Common myeloid progenitor, CD34-positive (primary cell): ENCODE data around the gene PIP5K1B.

Source experiments
- CTCF ChIA-PET: fragments of 350-600 bp; sonication (Branson Sonifier 250); formaldehyde crosslinking; loops from one replicate; lab custom pipeline; 2021; ENCODE audit warnings: antibody characterized with exemption; lab: Charles Lee
- POLR2A ChIA-PET: fragments of 350-600 bp; sonication (Branson Sonifier 250); formaldehyde crosslinking; loops from one replicate; lab custom pipeline; 2021; ENCODE audit warnings: antibody characterized with exemption; lab: Charles Lee
- DNase-seq, 3 donors: peaks; one replicate each; pipeline versions ENCODE4 v3.0.0 to v3.0.0-alpha.2; 2013
- H3K27ac ChIP-seq, 2 experiments: 1 replicate in 1 of 2; 2 replicates in 1 of 2; pipeline ENCODE4 v1.7.0; 2013; ENCODE audit warnings: inconsistent platforms in 2 of 2, low read length in 2 of 2, mild to moderate bottlenecking in 2 of 2, low read depth in 1 of 2, moderate library complexity in 1 of 2; ENCODE audit not compliant: severe bottlenecking in 2 of 2, insufficient read depth in 1 of 2, poor library complexity in 1 of 2
- H3K27me3 ChIP-seq, 5 experiments: replicated peaks in 2 of 5; 1 replicate in 3 of 5; 2 replicates in 2 of 5; pipeline versions ENCODE4 v1.6.1 to v1.7.0; 2013; ENCODE audit warnings: low read length in 4 of 5, mild to moderate bottlenecking in 2 of 5, moderate library complexity in 2 of 5, inconsistent platforms in 1 of 5; ENCODE audit not compliant: insufficient read depth in 5 of 5, control insufficient read depth in 4 of 5
- H3K36me3 ChIP-seq, 4 experiments: 1 replicate in 2 of 4; 2 replicates in 2 of 4; pipeline versions ENCODE4 v1.6.1 to v1.7.0; 2013; ENCODE audit warnings: low read length in 3 of 4, control low read depth in 1 of 4, mild to moderate bottlenecking in 1 of 4; ENCODE audit not compliant: control insufficient read depth in 4 of 4, insufficient read depth in 4 of 4
- H3K4me1 ChIP-seq, 4 experiments: 1 replicate in 3 of 4; 2 replicates in 1 of 4; pipeline versions ENCODE4 v1.6.1 to v1.7.1; 2013; ENCODE audit warnings: low read length in 3 of 4, mild to moderate bottlenecking in 3 of 4, control low read depth in 1 of 4, inconsistent platforms in 1 of 4, moderate library complexity in 1 of 4; ENCODE audit not compliant: control insufficient read depth in 4 of 4, insufficient read depth in 4 of 4; ENCODE audit errors: control extremely low read depth in 1 of 4
- H3K4me3 ChIP-seq, 7 experiments: 1 replicate in 4 of 7; 2 replicates in 3 of 7; pipeline versions ENCODE4 v1.5.1 to v1.7.0; 2013; ENCODE audit warnings: mild to moderate bottlenecking in 7 of 7, low read length in 6 of 7, moderate library complexity in 6 of 7, inconsistent platforms in 2 of 7, low read depth in 2 of 7, control low read depth in 1 of 7; ENCODE audit not compliant: insufficient read depth in 4 of 7, control insufficient read depth in 1 of 7; ENCODE audit errors: extremely low read depth in 1 of 7
- H3K9me3 ChIP-seq, 5 experiments: 1 replicate in 4 of 5; 2 replicates in 1 of 5; pipeline versions ENCODE4 v1.6.1 to v1.7.1; 2013; ENCODE audit warnings: low read length in 4 of 5, mild to moderate bottlenecking in 2 of 5, inconsistent platforms in 1 of 5, low read depth in 1 of 5, moderate library complexity in 1 of 5; ENCODE audit not compliant: control insufficient read depth in 4 of 5, insufficient read depth in 2 of 5; ENCODE audit errors: control extremely low read depth in 1 of 5
- WGBS: methylation state at CpG from one replicate; pipeline ENCODE4 v1.1.5; 2013; ENCODE audit not compliant: insufficient coverage; 5-methylcytosine and 5-hydroxymethylcytosine counted together

Gene PIP5K1B

GRCh38 chr9:68964102-68964541, 259.1 kb downstream of the PIP5K1B start:
- DNase-seq: no peak
- ChIA-PET POLR2A (interaction anchor here (1.1 kb wide), 1 partner anchor 14 kb away, joined by 3 read pairs; no protein-coding TSS in a partner anchor), CTCF (interaction anchor here (0.6 to 2.3 kb wide), 5 partner anchors 10 to 118 kb away, joined by 3 to 8 read pairs (median 5); no protein-coding TSS in a partner anchor)
- no peak overlapping the region for H3K4me3 ChIP-seq
- H3K9me3 ChIP-seq: peaks cover 0 to 2% (median 0%) of the 10 kb centered on the region in 5 experiments
- peaks cover 0 to 14% (median 0%) of the 10 kb centered on the region in 4 experiments for H3K4me1 ChIP-seq
- H3K27me3 ChIP-seq: no peaks in the 10 kb centered on the region
- no peak overlapping the region for H3K27ac ChIP-seq
- WGBS: no CpG with 5 or more reads among the region's 3 CpGs
- peaks cover 0 to 2% (median 0%) of the 10 kb centered on the region in 4 experiments for H3K36me3 ChIP-seq

GRCh38 chr9:68964765-68965164, 259.7 kb downstream of the PIP5K1B start:
- 83% methylated on average over 1 of the region's 3 CpGs for WGBS
- no peak for DNase-seq
- ChIA-PET CTCF (interaction anchor here (0.6 to 2.0 kb wide), 4 partner anchors 9 to 118 kb away, joined by 3 to 8 read pairs (median 4); no protein-coding TSS in a partner anchor), POLR2A (interaction anchor here (1.1 kb wide), 1 partner anchor 15 kb away, joined by 3 read pairs; no protein-coding TSS in a partner anchor)
- Histone ChIP-seq H3K9me3 (peaks cover 0 to under 1% (median 0%) of the 10 kb centered on the region in 5 experiments), H3K4me3 (no peak overlapping the region), H3K36me3 (peaks cover 0 to 2% (median 0%) of the 10 kb centered on the region in 4 experiments), H3K4me1 (peaks cover 0 to 14% (median 0%) of the 10 kb centered on the region in 4 experiments), H3K27me3 (no peaks in the 10 kb centered on the region), H3K27ac (no peak overlapping the region)

GRCh38 chr9:68966496-68966944, 261.5 kb downstream of the PIP5K1B start:
- H3K9me3 ChIP-seq: no peaks in the 10 kb centered on the region
- no peaks in the 10 kb centered on the region for H3K27me3 ChIP-seq
- H3K4me3 ChIP-seq: no peak overlapping the region
- DNase-seq: no peak
- peaks cover 0 to 14% (median 0%) of the 10 kb centered on the region in 4 experiments for H3K4me1 ChIP-seq
- POLR2A ChIA-PET: interaction anchor here (0.6 kb wide), 2 partner anchors 22 to 146 kb away, joined by 3 to 5 read pairs; no protein-coding TSS in a partner anchor
- H3K36me3 ChIP-seq: peaks cover 0 to 2% (median 0%) of the 10 kb centered on the region in 4 experiments
- WGBS: no CpG with 5 or more reads among the region's 1 CpG
- no peak overlapping the region for H3K27ac ChIP-seq
- CTCF ChIA-PET: interaction anchor here (1.5 to 1.9 kb wide), 4 partner anchors 9 to 185 kb away, joined by 4 to 10 read pairs (median 4); no protein-coding TSS in a partner anchor

- CTCF ChIA-PET: interaction anchor here (1.0 to 1.9 kb wide), 7 partner anchors 10 to 186 kb away, joined by 3 to 10 read pairs (median 4); no protein-coding TSS in a partner anchor
- Histone ChIP-seq H3K4me3 (no peak overlapping the region), H3K27me3 (no peaks in the 10 kb centered on the region), H3K9me3 (no peaks in the 10 kb centered on the region), H3K36me3 (peaks cover 0 to 2% (median 0%) of the 10 kb centered on the region in 4 experiments), H3K4me1 (peaks cover 0 to 14% (median 0%) of the 10 kb centered on the region in 4 experiments), H3K27ac (no peak overlapping the region)
- WGBS: 89% methylated on average over 1 of the region's 1 CpG
- DNase-seq: no peak
- POLR2A ChIA-PET: no interaction called here
Observed at GRCh38 chr9:68967800-68968199, 262.8 kb downstream of the PIP5K1B start.

- Histone ChIP-seq H3K36me3 (no peaks in the 10 kb centered on the region), H3K9me3 (no peaks in the 10 kb centered on the region), H3K27me3 (no peaks in the 10 kb centered on the region), H3K4me1 (peaks cover 2 to 19% (median 8%) of the 10 kb centered on the region in 4 experiments), H3K27ac (no peak overlapping the region), H3K4me3 (no peak overlapping the region)
- ChIA-PET POLR2A (no interaction called here), CTCF (no interaction called here)
- WGBS: 100% methylated on average over 1 of the region's 4 CpGs
- DNase-seq: no peak
Observed at GRCh38 chr9:68969538-68969937, 264.5 kb downstream of the PIP5K1B start.

- Histone ChIP-seq H3K4me3 (no peak overlapping the region), H3K9me3 (no peaks in the 10 kb centered on the region), H3K27ac (no peak overlapping the region), H3K4me1 (peaks cover 8 to 25% (median 14%) of the 10 kb centered on the region in 4 experiments), H3K27me3 (no peaks in the 10 kb centered on the region), H3K36me3 (no peaks in the 10 kb centered on the region)
- CTCF ChIA-PET: no interaction called here
- DNase-seq: no peak
- POLR2A ChIA-PET: no interaction called here
- WGBS: 93% methylated on average over 2 of the region's 2 CpGs
Observed at GRCh38 chr9:68970151-68970550, 265.1 kb downstream of the PIP5K1B start.

GRCh38 chr9:68973619-68974018, 268.6 kb downstream of the PIP5K1B start:
- Histone ChIP-seq H3K27ac (no peak overlapping the region), H3K36me3 (no peaks in the 10 kb centered on the region), H3K9me3 (peaks cover 0 to 3% (median 0%) of the 10 kb centered on the region in 5 experiments), H3K4me1 (peaks cover 9 to 41% (median 24%) of the 10 kb centered on the region in 4 experiments), H3K27me3 (no peaks in the 10 kb centered on the region), H3K4me3 (no peak overlapping the region)
- 96% methylated on average over 3 of the region's 3 CpGs for WGBS
- CTCF ChIA-PET: interaction anchor here (0.6 to 3.3 kb wide), 6 partner anchors 9 to 388 kb away, joined by 3 to 16 read pairs (median 4); no protein-coding TSS in a partner anchor
- POLR2A ChIA-PET: no interaction called here
- DNase-seq: no peak
